Stomach (tissue), 9 donors: Measurements from ENCODE around the gene SDHA. TPM values are rescaled to one million over a fixed set of nuclear protein-coding genes. Genes with fewer than 3 reads are reported as not detected.
A peak's percentile ranks its signal among the peaks of the same experiment; 100 is the strongest.

ENCODE experiments used
- DNase-seq, 2 donors: peaks; one replicate each; pipeline versions ENCODE4 v3.0.0 to v3.0.0-alpha.2; 2013 to 2019
- H3K27ac ChIP-seq, 5 donors: fragments of 200-600 bp in 4 of 5; sonication (generic) in 4 of 5; one replicate each; pipeline ENCODE4 v1.5.1; 2013 to 2019; ENCODE audit warnings: mild to moderate bottlenecking in 1 of 5, moderate library complexity in 1 of 5
- H3K27me3 ChIP-seq, 3 donors: fragments of 200-600 bp; sonication (generic); one replicate each; pipeline ENCODE4 v1.5.1; 2017 to 2019; ENCODE audit warnings: mixed run types in 1 of 3
- H3K36me3 ChIP-seq, 4 donors: fragments of 200-600 bp; sonication (generic); 1 replicate in 3 of 4; 2 replicates in 1 of 4; pipeline ENCODE4 v1.5.1; 2016 to 2019
- H3K4me1 ChIP-seq, 4 donors: fragments of 200-600 bp; sonication (generic); one replicate each; pipeline ENCODE4 v1.5.1; 2016 to 2019
- H3K4me3 ChIP-seq, 4 donors: fragments of 200-600 bp; sonication (generic) in 3 of 4; one replicate each; pipeline ENCODE4 v1.5.1; 2016 to 2019; ENCODE audit warnings: mild to moderate bottlenecking in 1 of 4
- H3K9me3 ChIP-seq, 4 donors: fragments of 200-600 bp; sonication (generic); one replicate each; pipeline ENCODE4 v1.5.1; 2016 to 2019
- CTCF ChIP-seq, 7 experiments: fragments of 450-650 bp in 4 of 7; fragments of 200-600 bp in 3 of 7; sonication (generic) in 3 of 7; IDR thresholded peaks; one replicate each; pipeline ENCODE4 v1.5.1; 2016 to 2019; ENCODE audit warnings: antibody characterized with exemption in 7 of 7, control low read depth in 2 of 7, mild to moderate bottlenecking in 1 of 7
- EP300 ChIP-seq: sonication (generic); formaldehyde crosslinking; IDR thresholded peaks from one replicate; pipeline ENCODE4 v1.6.1; 2017; ENCODE audit warnings: antibody characterized with exemption
- POLR2A ChIP-seq, 4 donors: fragments of 450-650 bp; IDR thresholded peaks; one replicate each; pipeline ENCODE4 v1.6.1; 2016; ENCODE audit warnings: antibody characterized with exemption in 4 of 4, control low read depth in 2 of 4, mild to moderate bottlenecking in 1 of 4, moderate library complexity in 1 of 4
- POLR2AphosphoS5 ChIP-seq, 3 donors: sonication (generic); formaldehyde crosslinking; IDR thresholded peaks; one replicate each; pipeline ENCODE4 v1.6.1; 2016; ENCODE audit warnings: antibody characterized with exemption in 3 of 3
- WGBS, 5 donors: extraction: QIAGEN DNeasy Blood & Tissue Kit in 3 of 5; methylation state at CpG; one replicate each; pipeline versions ENCODE4 v1.1.5 to v1.1.7; 2013 to 2018; 5-methylcytosine and 5-hydroxymethylcytosine counted together
- intact Hi-C: fragments of 100-400 bp; cut with DNase I; formaldehyde crosslinking; loops from one replicate; pipeline ENCODE4 v1.15.1; 2023; ENCODE audit warnings: low total_unique reads
- polyA plus RNA-seq, 3 donors: library from polyadenylated mRNA; stranded (reverse); fragments of 200-250 nt; gene quantifications; one replicate each; pipeline ENCODE4 v1.2.3, GENCODE V29; 2013
- total RNA-seq, 5 donors: library from RNA; depleted of rRNA; stranded (reverse); fragments of >200 nt; gene quantifications; one replicate each; pipeline versions ENCODE4 v1.1.0 to v1.2.3, GENCODE V29; 2014 to 2016
- donor health status: healthy with polysubstance abuse.
- donor health status: Bipolar disorder and iron deficiency.
- donor health status: healthy.

Gene SDHA
- total and polyA plus RNA-seq, 8 donors = 78.8 to 509 (median 111) TPM

GRCh38 chr5:186091-187041, 31.8 kb upstream of the SDHA start:
- 83 to 90% (median 85%) methylated on average over 21 to 28 of the region's 28 CpGs for WGBS, 5 donors
- H3K36me3 ChIP-seq = no peaks in the 10 kb centered on the region
- no peak for TF ChIP-seq EP300
- no peak for TF ChIP-seq CTCF (IDR thresholded peaks at IDR 0.05)
- TF ChIP-seq POLR2A (IDR thresholded peaks at IDR 0.05) = no peak
- TF ChIP-seq POLR2AphosphoS5 (IDR thresholded peaks at IDR 0.05) = no peak
- H3K4me1 ChIP-seq = peaks cover 15 to 34% (median 23%) of the 10 kb centered on the region in 4 donors
- DNase-seq = no peak
- H3K27ac ChIP-seq = no peak overlapping the region
- H3K4me3 ChIP-seq = no peak overlapping the region
- peaks cover 0 to 31% (median under 1%) of the 10 kb centered on the region in 3 donors for H3K27me3 ChIP-seq
- intact Hi-C loops = no loop called here
- H3K9me3 ChIP-seq = no peaks in the 10 kb centered on the region

DNA sequence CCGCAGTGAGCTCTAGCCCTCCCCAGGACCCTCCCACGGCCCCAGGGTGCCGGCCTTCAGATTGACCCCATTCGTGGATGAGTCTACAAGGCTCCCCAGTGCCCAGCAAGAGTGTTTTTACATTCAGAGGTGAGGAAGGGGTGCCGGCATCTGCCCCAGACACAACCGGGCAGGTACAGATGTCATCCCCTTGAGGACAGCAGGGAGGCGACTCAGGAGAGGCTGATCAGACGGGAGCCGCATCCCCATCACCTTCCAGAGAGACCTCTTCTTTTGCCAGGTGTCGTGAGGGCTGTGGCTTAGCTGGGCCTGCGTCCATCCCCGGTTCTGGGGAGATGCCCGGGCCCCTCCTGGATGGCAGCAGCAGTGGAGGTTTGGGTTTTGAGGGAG, 31.1 kb upstream of the SDHA start:
- H3K27ac ChIP-seq = no peak overlapping the region
- no peak for DNase-seq
- 79 to 85% (median 80%) methylated on average over 11 to 13 of the region's 13 CpGs for WGBS, 5 donors
- H3K27me3 ChIP-seq = peaks cover 0 to 35% (median 7%) of the 10 kb centered on the region in 3 donors
- TF ChIP-seq EP300 = no peak
- no peak for TF ChIP-seq POLR2A (IDR thresholded peaks at IDR 0.05)
- TF ChIP-seq POLR2AphosphoS5 (IDR thresholded peaks at IDR 0.05) = no peak
- TF ChIP-seq CTCF (IDR thresholded peaks at IDR 0.05) = no peak
- H3K9me3 ChIP-seq = no peaks in the 10 kb centered on the region
- H3K4me3 ChIP-seq = no peak overlapping the region
- peaks cover 22 to 41% (median 29%) of the 10 kb centered on the region in 4 donors for H3K4me1 ChIP-seq
- intact Hi-C loops = no loop called here
- no peaks in the 10 kb centered on the region for H3K36me3 ChIP-seq

- H3K27me3 ChIP-seq = peaks cover 0 to 40% (median 9%) of the 10 kb centered on the region in 3 donors
- no peaks in the 10 kb centered on the region for H3K9me3 ChIP-seq
- no peak for DNase-seq
- H3K4me1 ChIP-seq = peaks cover 22 to 41% (median 31%) of the 10 kb centered on the region in 4 donors
- no peak overlapping the region for H3K27ac ChIP-seq
- TF ChIP-seq POLR2AphosphoS5 (IDR thresholded peaks at IDR 0.05) (no peak), CTCF (IDR thresholded peaks at IDR 0.05) (no peak), EP300 (no peak), POLR2A (IDR thresholded peaks at IDR 0.05) (no peak)
- intact Hi-C loops = no loop called here
- no peaks in the 10 kb centered on the region for H3K36me3 ChIP-seq
- peak overlapping the region; percentile 20 to 29 (median 22) for H3K4me3 ChIP-seq
- WGBS, 5 donors = 45 to 60% (median 48%) methylated on average over 13 to 21 of the region's 21 CpGs
Measured at GRCh38 chr5:187617-188451, 30.3 kb upstream of the SDHA start.
